Loucy (cell line): Measurements from ENCODE around the gene SLC39A11.

Source experiments
- H2AFZ ChIP-seq: fragments of 200-600 bp; sonication (generic); 2 replicates; pipeline ENCODE4 v1.6.0; 2016; ENCODE audit warnings: antibody characterized with exemption, mild to moderate bottlenecking, low read length, moderate library complexity
- H3F3A ChIP-seq: fragments of 200-600 bp; 2 replicates; pipeline ENCODE4 v1.6.0; 2016; ENCODE audit warnings: antibody characterized with exemption, low read depth, mild to moderate bottlenecking
- H3K27me3 ChIP-seq: fragments of 200-600 bp; sonication (generic); 2 replicates; pipeline ENCODE4 v1.6.1; 2014; ENCODE audit warnings: low read length, mild to moderate bottlenecking; ENCODE audit not compliant: insufficient read depth, poor library complexity, severe bottlenecking
- H3K36me3 ChIP-seq: fragments of 200-600 bp; sonication (generic); 2 replicates; pipeline ENCODE4 v1.6.1; 2016; ENCODE audit warnings: low read length; ENCODE audit not compliant: insufficient read depth
- H3K4me1 ChIP-seq: fragments of 200-600 bp; sonication (generic); 2 replicates; pipeline ENCODE4 v1.5.1; 2014; ENCODE audit warnings: low read length, mild to moderate bottlenecking; ENCODE audit not compliant: insufficient read depth, poor library complexity, severe bottlenecking
- H3K4me2 ChIP-seq: fragments of 200-600 bp; sonication (generic); 2 replicates; pipeline ENCODE4 v1.6.0; 2014; ENCODE audit warnings: antibody characterized with exemption, low read length, low read depth, mild to moderate bottlenecking; ENCODE audit not compliant: poor library complexity, severe bottlenecking
- H3K4me3 ChIP-seq: fragments of 200-600 bp; sonication (generic); 2 replicates; pipeline ENCODE4 v1.5.1; 2014; ENCODE audit warnings: low read length, mild to moderate bottlenecking, mixed read lengths; ENCODE audit not compliant: poor library complexity, severe bottlenecking
- H3K79me2 ChIP-seq: fragments of 200-600 bp; sonication (generic); 2 replicates; pipeline ENCODE4 v1.6.1; 2014; ENCODE audit warnings: low read length; ENCODE audit not compliant: insufficient read depth
- H3K9ac ChIP-seq: fragments of 200-600 bp; sonication (generic); 2 replicates; pipeline ENCODE4 v1.6.0; 2014; ENCODE audit warnings: mild to moderate bottlenecking, low read depth, low read length, moderate library complexity; ENCODE audit not compliant: poor library complexity, severe bottlenecking
- H3K9me2 ChIP-seq: fragments of 200-600 bp; sonication (generic); replicated peaks from 2 replicates; pipeline ENCODE4 v1.6.1; 2016; ENCODE audit warnings: low read depth, low read length, mixed read lengths
- H3K9me3 ChIP-seq: fragments of 200-600 bp; sonication (generic); 2 replicates; pipeline ENCODE4 v1.6.1; 2014; ENCODE audit warnings: mild to moderate bottlenecking, antibody characterized with exemption, low read length, low read depth; ENCODE audit not compliant: insufficient read depth
- H4K20me1 ChIP-seq: fragments of 200-600 bp; sonication (generic); 2 replicates; pipeline ENCODE4 v1.6.0; 2014; ENCODE audit warnings: antibody characterized with exemption, low read length, mild to moderate bottlenecking; ENCODE audit not compliant: insufficient read depth, poor library complexity, severe bottlenecking
- CTCF ChIP-seq: fragments of 200-600 bp; sonication (generic); conservative IDR thresholded peaks from 2 replicates; pipeline ENCODE4 v1.5.1; 2014; ENCODE audit warnings: mild to moderate bottlenecking, antibody characterized with exemption, low read length
- EZH2phosphoT487 ChIP-seq: fragments of 200-600 bp; IDR thresholded peaks from 2 replicates; pipeline ENCODE4 v1.6.1; 2018; ENCODE audit warnings: antibody characterized with exemption, mild to moderate bottlenecking, moderate library complexity, borderline replicate concordance

SLC39A11 gene

DNA sequence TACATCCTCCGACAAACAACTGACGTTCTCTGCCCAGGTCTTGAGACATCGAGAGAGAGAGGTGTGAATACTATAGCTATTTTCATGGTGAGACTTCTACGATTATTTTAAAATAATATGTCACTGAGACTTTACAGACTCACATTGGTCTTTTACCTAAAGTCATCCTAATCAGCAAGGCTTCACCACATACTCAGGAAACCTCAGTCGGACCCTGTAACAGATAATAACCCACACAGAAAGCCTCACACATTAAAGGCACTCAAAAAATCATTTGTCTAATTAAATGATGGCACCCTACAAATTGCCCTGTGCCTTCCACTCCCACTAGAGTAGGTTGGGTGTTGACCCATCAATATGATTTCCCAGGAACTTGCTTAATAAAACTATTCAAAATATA lies 19.8 kb upstream of the SLC39A11 start:
- H3K9me3 ChIP-seq = no peaks in the 10 kb centered on the region
- no peak overlapping the region for H3K9ac ChIP-seq
- no peaks in the 10 kb centered on the region for H3F3A ChIP-seq
- H3K36me3 ChIP-seq = no peaks in the 10 kb centered on the region
- H3K4me2 ChIP-seq = no peak overlapping the region
- no peaks in the 10 kb centered on the region for H3K27me3 ChIP-seq
- H3K4me3 ChIP-seq = no peak overlapping the region
- no peaks in the 10 kb centered on the region for H3K9me2 ChIP-seq
- H2AFZ ChIP-seq = no peak overlapping the region
- H4K20me1 ChIP-seq = no peaks in the 10 kb centered on the region
- H3K4me1 ChIP-seq = no peaks in the 10 kb centered on the region
- TF ChIP-seq EZH2phosphoT487 = no peak
- no peak for TF ChIP-seq CTCF
- no peaks in the 10 kb centered on the region for H3K79me2 ChIP-seq

DNA sequence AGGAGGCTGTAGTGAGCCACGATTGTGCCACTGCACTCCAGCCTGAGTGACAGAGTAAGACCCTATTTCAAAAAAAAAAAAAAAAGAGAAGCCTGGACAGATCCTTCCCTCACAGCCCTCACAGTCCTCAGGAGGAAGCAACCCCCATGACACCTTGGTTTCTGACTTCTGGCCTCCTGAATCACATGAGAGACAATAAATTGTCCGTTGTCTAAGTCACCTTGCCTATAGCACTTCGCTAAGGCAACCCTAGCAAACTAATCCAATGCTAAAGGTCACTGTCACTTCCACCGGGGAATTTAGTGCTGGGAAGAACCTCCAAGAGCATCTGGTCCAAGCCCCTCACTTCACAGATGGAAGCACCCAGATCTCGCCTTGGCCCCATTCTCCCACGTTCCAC lies 18.9 kb upstream of the SLC39A11 start:
- H3K4me2 ChIP-seq = no peak overlapping the region
- no peaks in the 10 kb centered on the region for H4K20me1 ChIP-seq
- no peaks in the 10 kb centered on the region for H3K36me3 ChIP-seq
- H3K9me2 ChIP-seq = no peaks in the 10 kb centered on the region
- no peak overlapping the region for H3K9ac ChIP-seq
- TF ChIP-seq CTCF = no peak
- no peak for TF ChIP-seq EZH2phosphoT487
- no peaks in the 10 kb centered on the region for H3K27me3 ChIP-seq
- H2AFZ ChIP-seq = no peak overlapping the region
- H3K79me2 ChIP-seq = no peaks in the 10 kb centered on the region
- no peaks in the 10 kb centered on the region for H3K4me1 ChIP-seq
- no peaks in the 10 kb centered on the region for H3F3A ChIP-seq
- no peaks in the 10 kb centered on the region for H3K9me3 ChIP-seq
- H3K4me3 ChIP-seq = no peak overlapping the region

GRCh38 chr17:73107191-73107590 lies 14.7 kb upstream of the SLC39A11 start:
- Histone ChIP-seq H3K9ac (no peak overlapping the region), H3K9me2 (no peaks in the 10 kb centered on the region), H3K4me1 (no peaks in the 10 kb centered on the region), H3K4me3 (no peak overlapping the region), H4K20me1 (no peaks in the 10 kb centered on the region), H3K36me3 (no peaks in the 10 kb centered on the region), H2AFZ (no peak overlapping the region), H3K79me2 (no peaks in the 10 kb centered on the region), H3K9me3 (no peaks in the 10 kb centered on the region), H3K4me2 (no peak overlapping the region), H3K27me3 (no peaks in the 10 kb centered on the region), H3F3A (no peaks in the 10 kb centered on the region)
- TF ChIP-seq EZH2phosphoT487 = no peak

GRCh38 chr17:73105431-73105830 lies 12.9 kb upstream of the SLC39A11 start:
- H3K79me2 ChIP-seq = no peaks in the 10 kb centered on the region
- H3K9ac ChIP-seq = no peak overlapping the region
- no peaks in the 10 kb centered on the region for H3K9me2 ChIP-seq
- H3F3A ChIP-seq = no peaks in the 10 kb centered on the region
- H2AFZ ChIP-seq = no peak overlapping the region
- no peaks in the 10 kb centered on the region for H3K9me3 ChIP-seq
- no peaks in the 10 kb centered on the region for H3K36me3 ChIP-seq
- H3K27me3 ChIP-seq = no peaks in the 10 kb centered on the region
- no peak overlapping the region for H3K4me3 ChIP-seq
- H3K4me2 ChIP-seq = no peak overlapping the region
- no peaks in the 10 kb centered on the region for H4K20me1 ChIP-seq
- TF ChIP-seq EZH2phosphoT487 = no peak
- TF ChIP-seq CTCF = no peak
- H3K4me1 ChIP-seq = no peaks in the 10 kb centered on the region
